GM18511 (cell line): ENCODE data around the gene SOHLH1.

Source experiments
- ATAC-seq: cut with Tn5 transposase; IDR thresholded peaks from one replicate; pipeline ENCODE4 v1.9.1; 2021; ENCODE audit warnings: mild to moderate bottlenecking, moderate library complexity; ENCODE audit not compliant: unreplicated experiment

SOHLH1 gene

GRCh38 chr9:135705376-135705775, 6.1 kb upstream of the SOHLH1 start:
- ATAC-seq = no peak

- no peak for ATAC-seq
Measured at GRCh38 chr9:135704483-135704882, 5.2 kb upstream of the SOHLH1 start.

- ATAC-seq = no peak
Measured at GRCh38 chr9:135703726-135704125, 4.4 kb upstream of the SOHLH1 start.

- no peak for ATAC-seq
Measured at GRCh38 chr9:135701959-135702721, 2.9 kb upstream of the SOHLH1 start, which contains the start of gene KCNT1. Gene KCNT1 (plus strand): TSS chr9:135702185. CDS start chr9:135702259, 74 bp downstream.

- no peak for ATAC-seq
Measured at GRCh38 chr9:135701067-135701958, 2.0 kb upstream of the SOHLH1 start.

GRCh38 chr9:135700525-135700924, 1.2 kb upstream of the SOHLH1 start:
- ATAC-seq = no peak

- no peak for ATAC-seq
Measured at GRCh38 chr9:135698767-135699166, 514 bp downstream of the SOHLH1 start.

GRCh38 chr9:135698236-135698635, 1.0 kb downstream of the SOHLH1 start:
- no peak for ATAC-seq

GRCh38 chr9:135697226-135697625, 2.1 kb downstream of the SOHLH1 start:
- no peak for ATAC-seq

GRCh38 chr9:135696446-135696845, 2.8 kb downstream of the SOHLH1 start:
- no peak for ATAC-seq

GRCh38 chr9:135695642-135696041, 3.6 kb downstream of the SOHLH1 start:
- ATAC-seq = no peak

GRCh38 chr9:135695036-135695435, 4.2 kb downstream of the SOHLH1 start:
- ATAC-seq = no peak

GRCh38 chr9:135694414-135694813, 4.9 kb downstream of the SOHLH1 start:
- ATAC-seq = no peak

- no peak for ATAC-seq
Measured at GRCh38 chr9:135693771-135694170, 5.5 kb downstream of the SOHLH1 start.

GRCh38 chr9:135693265-135693664, 6.0 kb downstream of the SOHLH1 start:
- no peak for ATAC-seq

- ATAC-seq = no peak
Measured at GRCh38 chr9:135692410-135692809, 6.9 kb downstream of the SOHLH1 start.

GRCh38 chr9:135690836-135691570, 8.3 kb downstream of the SOHLH1 start:
- ATAC-seq = no peak

- ATAC-seq = no peak
Measured at GRCh38 chr9:135689011-135689410, 10.3 kb downstream of the SOHLH1 start.

- ATAC-seq = no peak
Measured at GRCh38 chr9:135687216-135687615, 12.1 kb downstream of the SOHLH1 start.

- ATAC-seq = no peak
Measured at GRCh38 chr9:135684691-135685090, 14.6 kb downstream of the SOHLH1 start.

GRCh38 chr9:135683401-135684034, 15.8 kb downstream of the SOHLH1 start:
- ATAC-seq = no peak
